NCI-H2081 treated with DMSO at 0.1 percent for 48 hours (cell line): ENCODE measurements around the gene ADGRG6.
"Not testable (repeated sequence)": the region's sequence is repeated elsewhere in the genome, so short reads cannot be mapped to it uniquely, and the experiment has no call there.

Experiments used
- DNase-seq: peaks from one replicate; lab custom pipeline; 2025; lab: John Stamatoyannopoulos, UW

The ADGRG6 gene

GRCh38 chr6:142446168-142446567 is 144.4 kb downstream of the ADGRG6 start:
- DNase-seq = no peak

- DNase-seq = no peak
Observed at GRCh38 chr6:142446576-142446975, 144.8 kb downstream of the ADGRG6 start.

- DNase-seq = no peak
Observed at GRCh38 chr6:142448091-142448729, 146.4 kb downstream of the ADGRG6 start.

- not testable (repeated sequence) for DNase-seq
Observed at GRCh38 chr6:142450856-142451255, 149.0 kb downstream of the ADGRG6 start.

- DNase-seq = no peak
Observed at GRCh38 chr6:142452993-142453392, 151.2 kb downstream of the ADGRG6 start.

GRCh38 chr6:142454196-142454595 is 152.4 kb downstream of the ADGRG6 start:
- DNase-seq = not testable (repeated sequence)

- DNase-seq = not testable (repeated sequence)
Observed at GRCh38 chr6:142454848-142455247, 153.0 kb downstream of the ADGRG6 start.

- DNase-seq = no peak
Observed at GRCh38 chr6:142455957-142456589, 154.3 kb downstream of the ADGRG6 start.

GRCh38 chr6:142457638-142458406 is 156.0 kb downstream of the ADGRG6 start:
- no peak for DNase-seq

GRCh38 chr6:142458836-142459235 is 157.0 kb downstream of the ADGRG6 start:
- no peak for DNase-seq

- DNase-seq = no peak
Observed at GRCh38 chr6:142459271-142459670, 157.5 kb downstream of the ADGRG6 start.

GRCh38 chr6:142462260-142462659 is 160.5 kb downstream of the ADGRG6 start:
- DNase-seq = no peak

- DNase-seq = no peak
Observed at GRCh38 chr6:142463988-142464387, 162.2 kb downstream of the ADGRG6 start.

GRCh38 chr6:142469220-142469619 is 167.4 kb downstream of the ADGRG6 start:
- no peak for DNase-seq

- no peak for DNase-seq
Observed at GRCh38 chr6:142470421-142470820, 168.6 kb downstream of the ADGRG6 start.

- DNase-seq = peak; percentile 2
Observed at GRCh38 chr6:142474531-142475289, 172.9 kb downstream of the ADGRG6 start.

- no peak for DNase-seq
Observed at GRCh38 chr6:142476452-142476851, 174.6 kb downstream of the ADGRG6 start.

- DNase-seq = no peak
Observed at GRCh38 chr6:142478117-142478516, 176.3 kb downstream of the ADGRG6 start.

GRCh38 chr6:142481466-142481865 is 179.7 kb downstream of the ADGRG6 start:
- no peak for DNase-seq

GRCh38 chr6:142482249-142482648 is 180.4 kb downstream of the ADGRG6 start:
- DNase-seq = no peak

- DNase-seq = no peak
Observed at GRCh38 chr6:142482974-142483373, 181.2 kb downstream of the ADGRG6 start.

GRCh38 chr6:142485256-142485655 is 183.4 kb downstream of the ADGRG6 start:
- DNase-seq = no peak
